GM10248 (cell line): ENCODE results near the gene TEX9.

Experiments used
- CTCF ChIA-PET: fragments of 300-600 bp; sonication (Branson Sonifier 250); formaldehyde crosslinking; extraction: SDS; loops from one replicate; lab custom pipeline; 2021; ENCODE audit warnings: antibody characterized with exemption; lab: Yijun Ruan, JAX
- POLR2A ChIA-PET: fragments of 350-650 bp; sonication (Branson Sonifier 250); formaldehyde crosslinking; extraction: SDS; loops from one replicate; lab custom pipeline; 2020; ENCODE audit warnings: antibody characterized with exemption; lab: Yijun Ruan, JAX
- DNase-seq: peaks from one replicate; pipeline ENCODE4 v3.0.0; 2012; ENCODE audit errors: extremely low spot score
- TF ChIP-seq, protein P1 (sequence below): IDR thresholded peaks from 2 replicates; pipeline ENCODE4 v1.5.1; 2012; ENCODE audit warnings: mild to moderate bottlenecking, low read depth; ENCODE audit errors: extremely low read depth, missing control alignments, control extremely low read depth

The TEX9 gene

DNA sequence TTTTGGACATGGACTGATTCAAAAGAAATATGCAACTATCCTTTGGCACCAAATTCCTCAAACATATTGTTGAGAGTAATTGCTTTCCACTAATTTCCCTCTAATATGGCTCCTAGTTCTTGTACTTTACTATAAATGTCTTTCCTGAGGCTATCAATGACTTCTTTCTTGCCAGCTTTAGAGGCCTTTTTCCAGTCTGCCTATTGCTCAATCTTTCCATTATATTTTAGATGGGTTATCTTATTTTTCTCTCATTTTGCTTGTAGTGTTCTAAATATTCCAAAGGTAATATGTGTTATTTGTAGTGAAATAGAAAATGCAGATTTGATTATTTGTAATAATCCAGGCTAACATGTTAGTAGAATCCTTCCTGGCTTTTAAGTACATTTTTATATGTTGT is 11.5 kb upstream of the TEX9 start:
- TF ChIP-seq, protein P1, sequence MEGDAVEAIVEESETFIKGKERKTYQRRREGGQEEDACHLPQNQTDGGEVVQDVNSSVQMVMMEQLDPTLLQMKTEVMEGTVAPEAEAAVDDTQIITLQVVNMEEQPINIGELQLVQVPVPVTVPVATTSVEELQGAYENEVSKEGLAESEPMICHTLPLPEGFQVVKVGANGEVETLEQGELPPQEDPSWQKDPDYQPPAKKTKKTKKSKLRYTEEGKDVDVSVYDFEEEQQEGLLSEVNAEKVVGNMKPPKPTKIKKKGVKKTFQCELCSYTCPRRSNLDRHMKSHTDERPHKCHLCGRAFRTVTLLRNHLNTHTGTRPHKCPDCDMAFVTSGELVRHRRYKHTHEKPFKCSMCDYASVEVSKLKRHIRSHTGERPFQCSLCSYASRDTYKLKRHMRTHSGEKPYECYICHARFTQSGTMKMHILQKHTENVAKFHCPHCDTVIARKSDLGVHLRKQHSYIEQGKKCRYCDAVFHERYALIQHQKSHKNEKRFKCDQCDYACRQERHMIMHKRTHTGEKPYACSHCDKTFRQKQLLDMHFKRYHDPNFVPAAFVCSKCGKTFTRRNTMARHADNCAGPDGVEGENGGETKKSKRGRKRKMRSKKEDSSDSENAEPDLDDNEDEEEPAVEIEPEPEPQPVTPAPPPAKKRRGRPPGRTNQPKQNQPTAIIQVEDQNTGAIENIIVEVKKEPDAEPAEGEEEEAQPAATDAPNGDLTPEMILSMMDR, result no peak
- ChIA-PET POLR2A (no interaction called here), CTCF (no interaction called here)
- no peak for DNase-seq

DNA sequence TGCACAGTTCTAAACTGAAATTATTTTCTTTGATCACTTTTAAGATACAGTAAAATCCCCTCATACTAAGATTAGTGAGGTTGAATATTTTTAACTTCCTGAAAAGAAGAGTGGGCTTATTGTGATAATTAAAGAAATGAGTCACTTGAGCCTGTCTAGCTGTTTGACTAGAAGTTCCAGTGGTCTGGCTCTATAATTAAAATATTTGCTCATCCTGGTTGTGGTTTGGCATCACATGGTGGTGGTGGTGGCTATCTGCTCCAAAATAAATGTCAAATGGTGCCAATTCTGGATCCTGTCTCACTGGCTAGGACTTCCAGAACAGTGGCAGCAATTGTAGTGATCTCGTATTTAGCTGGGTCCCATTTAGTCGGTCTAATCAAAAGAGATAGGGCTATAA is 8.6 kb upstream of the TEX9 start:
- POLR2A ChIA-PET, result no interaction called here
- CTCF ChIA-PET, result interaction anchor here (1.5 to 1.6 kb wide), 2 partner anchors 15 to 54 kb away, joined by 3 read pairs; no protein-coding TSS in a partner anchor
- DNase-seq, result peak; percentile 15
- TF ChIP-seq, protein P1, result no peak

DNA sequence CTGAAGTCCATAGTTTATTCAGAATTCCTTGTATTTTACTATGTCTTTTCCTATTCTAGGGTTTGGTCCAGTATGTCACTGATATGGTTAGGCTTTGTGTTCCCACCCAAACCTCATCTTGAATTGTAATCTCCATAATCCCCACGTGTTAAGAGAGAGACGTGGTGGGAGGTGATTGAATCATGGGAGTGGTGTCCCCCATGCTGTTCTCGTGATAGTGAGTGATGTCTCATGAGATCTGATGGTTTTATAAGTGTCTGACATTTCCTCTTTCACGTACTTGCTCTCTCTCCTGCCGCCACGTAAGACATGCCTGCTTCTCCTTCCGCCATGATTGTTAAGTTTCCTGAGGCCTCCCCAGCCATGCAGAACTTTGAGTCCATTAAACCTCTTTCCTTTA is 6.6 kb upstream of the TEX9 start:
- no peak for DNase-seq
- ChIA-PET POLR2A (no interaction called here), CTCF (interaction anchor here (1.9 kb wide), 1 partner anchor 56 kb away, joined by 4 read pairs; no protein-coding TSS in a partner anchor)
- TF ChIP-seq, protein P1, result no peak

DNA sequence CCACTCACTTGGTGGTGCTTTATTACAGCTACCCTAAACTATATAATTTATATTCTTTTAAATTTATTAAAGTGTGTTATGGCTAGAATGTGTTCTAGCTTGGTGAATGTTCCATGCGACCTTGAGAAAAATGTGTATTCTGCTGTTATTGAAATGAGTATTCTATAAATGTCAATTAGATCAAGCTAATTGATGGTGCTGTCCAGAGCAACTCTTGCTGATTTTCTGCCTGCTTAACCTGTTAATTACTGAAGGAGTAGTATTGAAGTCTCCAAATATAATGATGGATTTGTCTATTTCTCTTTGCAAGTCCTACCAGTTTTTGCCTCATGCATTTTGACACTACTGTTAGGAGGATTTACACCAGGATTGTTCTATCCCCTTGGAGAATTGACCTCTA is 3.2 kb upstream of the TEX9 start:
- CTCF ChIA-PET, result interaction anchor here (1.1 to 1.3 kb wide), 4 partner anchors 9 to 117 kb away, joined by 3 to 4 read pairs (median 3); no protein-coding TSS in a partner anchor
- no peak for DNase-seq
- TF ChIP-seq, protein P1, result no peak
- POLR2A ChIA-PET, result no interaction called here

DNA sequence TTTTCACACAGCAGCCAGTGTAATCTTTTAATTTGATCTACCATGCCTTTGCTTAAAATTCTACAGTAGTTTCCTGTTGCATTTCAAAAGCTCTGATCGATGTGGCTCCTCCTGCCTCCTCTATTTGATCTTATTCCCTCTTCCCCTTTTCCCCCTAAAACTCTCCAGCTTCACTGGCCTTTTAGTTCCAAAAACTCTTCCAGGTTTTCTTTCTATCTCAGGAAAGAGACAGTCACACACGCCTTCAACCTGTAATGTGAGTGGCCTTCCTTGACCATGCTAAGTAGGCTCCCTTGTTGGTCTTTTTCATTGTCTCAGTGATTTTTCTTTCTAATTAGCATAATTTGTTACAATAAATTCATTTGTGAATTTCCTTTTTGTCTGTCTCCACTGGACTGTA is 985 bp downstream of the TEX9 start:
- TF ChIP-seq, protein P1, result no peak
- POLR2A ChIA-PET, result no interaction called here
- CTCF ChIA-PET, result interaction anchor here (1.8 kb wide), 1 partner anchor 121 kb away, joined by 13 read pairs; no protein-coding TSS in a partner anchor
- DNase-seq, result no peak

DNA sequence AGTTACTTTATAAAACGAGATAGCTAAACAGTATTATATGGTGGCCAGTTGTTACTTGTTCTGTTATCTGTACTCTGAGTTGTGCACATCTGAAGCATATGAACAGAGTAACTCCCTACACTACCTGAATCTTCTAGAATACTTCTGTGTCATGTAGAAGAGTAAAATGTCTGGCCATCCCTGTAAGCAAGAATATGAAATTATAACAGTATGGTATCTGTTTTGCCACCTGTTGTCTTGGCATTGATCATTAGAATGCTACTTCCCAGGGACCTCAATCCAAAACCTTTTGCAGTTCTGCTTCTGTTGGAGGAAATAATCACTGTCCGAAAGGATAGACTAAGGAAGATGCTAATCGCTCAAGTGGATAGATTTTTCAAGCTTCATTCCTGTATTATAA is 1.9 kb downstream of the TEX9 start:
- POLR2A ChIA-PET, result no interaction called here
- no peak for DNase-seq
- TF ChIP-seq, protein P1, result no peak
- CTCF ChIA-PET, result interaction anchor here (1.0 to 1.8 kb wide), 2 partner anchors 122 to 160 kb away, joined by 3 to 13 read pairs; no protein-coding TSS in a partner anchor
